GM12878 (cell line): ENCODE results near the gene KBTBD4. TPM values are rescaled to one million over a fixed set of nuclear protein-coding genes. Genes with fewer than 3 reads are reported as not detected.

Experiments
- ATAC-seq: fragments of 200-7000 bp; cut with Tn5 transposase; 3 replicates; pipeline ENCODE4 v1.9.1; 2020; ENCODE audit warnings: mild to moderate bottlenecking, moderate library complexity
- BruUV-seq: library from RNA; stranded (reverse); fragments of 400-500 nt; replicated peaks from 2 replicates; lab custom pipeline; 2021; lab: Mats Ljungman, UMichigan
- CTCF ChIA-PET: fragments of 300-600 bp; sonication (Branson Sonifier 250); formaldehyde crosslinking; extraction: SDS; loops from one replicate; lab custom pipeline; 2021; ENCODE audit warnings: inconsistent platforms; lab: Yijun Ruan, JAX
- POLR2A ChIA-PET: fragments of 350-600 bp; formaldehyde crosslinking; extraction: SDS; loops from one replicate; lab custom pipeline; 2021; ENCODE audit warnings: inconsistent platforms; lab: Charles Lee
- RAD21 ChIA-PET: fragments of 300-600 bp; sonication (Branson Sonifier 250); formaldehyde crosslinking; loops from one replicate; lab custom pipeline; 2023; ENCODE audit warnings: antibody characterized with exemption; ENCODE audit not compliant: unreplicated experiment; lab: Charles Lee
- SMC1A ChIA-PET: fragments of 300-600 bp; sonication (Branson Sonifier 250); formaldehyde crosslinking; loops from one replicate; lab custom pipeline; 2023; ENCODE audit not compliant: unreplicated experiment, uncharacterized antibody; lab: Charles Lee
- DNase-seq: peaks from one replicate; pipeline ENCODE4 v3.0.0-alpha.2; 2011; ENCODE audit warnings: low read depth, low spot score
- FAIRE-seq: peaks from 3 replicates; lab custom pipeline; 2011; peaks lifted over from hg19 to GRCh38; lab: Jason Lieb, UNC
- H2AFZ ChIP-seq: 2 replicates; pipeline ENCODE4 v1.6.0; 2011; ENCODE audit warnings: low read depth, low read length, control low read depth; ENCODE audit not compliant: control insufficient read depth
- H3K27ac ChIP-seq: 2 replicates; pipeline ENCODE4 v1.5.1; 2011; ENCODE audit warnings: control low read depth; ENCODE audit not compliant: control insufficient read depth, insufficient read depth
- H3K27me3 ChIP-seq, 2 experiments: replicated peaks in 1 of 2; 2 replicates each; pipeline versions ENCODE4 v1.6.0 to v1.6.1; 2011; ENCODE audit warnings: low read length in 1 of 2; ENCODE audit not compliant: control insufficient read depth in 2 of 2, insufficient read depth in 2 of 2
- H3K36me3 ChIP-seq, 2 experiments: 2 replicates each; pipeline ENCODE4 v1.5.1; 2011; ENCODE audit warnings: low read length in 1 of 2; ENCODE audit not compliant: control insufficient read depth in 2 of 2, insufficient read depth in 2 of 2
- H3K4me1 ChIP-seq: 2 replicates; pipeline ENCODE4 v1.6.1; 2011; ENCODE audit warnings: mild to moderate bottlenecking, low read length, moderate library complexity, mixed read lengths; ENCODE audit not compliant: control insufficient read depth, insufficient read depth
- H3K4me2 ChIP-seq: 2 replicates; pipeline ENCODE4 v1.6.0; 2011; ENCODE audit warnings: control low read depth; ENCODE audit not compliant: control insufficient read depth, insufficient read depth
- H3K4me3 ChIP-seq: fragments of 200-600 bp; sonication (generic); 2 replicates; pipeline ENCODE4 v1.5.1; 2016
- H3K79me2 ChIP-seq: 2 replicates; pipeline ENCODE4 v1.6.0; 2011; ENCODE audit warnings: low read length; ENCODE audit not compliant: control insufficient read depth, insufficient read depth
- H3K9ac ChIP-seq: 2 replicates; pipeline ENCODE4 v1.8.0; 2011; ENCODE audit warnings: low read length, control low read depth, mixed read lengths; ENCODE audit not compliant: control insufficient read depth, insufficient read depth
- H3K9me3 ChIP-seq: replicated peaks from 3 replicates; pipeline ENCODE4 v1.5.1; 2011; ENCODE audit warnings: mild to moderate bottlenecking, low read length; ENCODE audit not compliant: control insufficient read depth, insufficient read depth
- H4K20me1 ChIP-seq: 2 replicates; pipeline ENCODE4 v1.6.0; 2011; ENCODE audit not compliant: control insufficient read depth, insufficient read depth
- BRCA1 ChIP-seq: IDR thresholded peaks from 2 replicates; pipeline ENCODE4 v1.6.1; 2011; ENCODE audit warnings: low read depth, low read length, improper control_type of control experiment
- DPF2 ChIP-seq: fragments of 450-650 bp; IDR thresholded peaks from 2 replicates; pipeline ENCODE4 v1.6.1; 2017; ENCODE audit warnings: mild to moderate bottlenecking
- E2F4 ChIP-seq: IDR thresholded peaks from 2 replicates; pipeline ENCODE4 v1.6.1; 2012; ENCODE audit warnings: low read depth, low read length, improper control_type of control experiment
- FOXK2 ChIP-seq: fragments of 450-650 bp; IDR thresholded peaks from 2 replicates; pipeline ENCODE4 v1.6.1; 2017; ENCODE audit warnings: mild to moderate bottlenecking, moderate library complexity
- GATAD2B ChIP-seq: fragments of 450-650 bp; conservative IDR thresholded peaks from 2 replicates; pipeline ENCODE4 v1.6.1; 2017; ENCODE audit warnings: low read depth, mild to moderate bottlenecking, moderate library complexity
- HDAC2 ChIP-seq: fragments of 200-600 bp; sonication (generic); IDR thresholded peaks from 2 replicates; pipeline ENCODE4 v1.6.1; 2017
- MYB ChIP-seq: fragments of 150-350 bp; IDR thresholded peaks from 2 replicates; pipeline ENCODE4 v1.6.1; 2014; ENCODE audit warnings: mild to moderate bottlenecking, low read depth, low read length, borderline replicate concordance
- NFYB ChIP-seq: IDR thresholded peaks from 2 replicates; pipeline ENCODE4 v1.6.1; 2011; ENCODE audit warnings: low read depth, mild to moderate bottlenecking, low read length, improper control_type of control experiment, moderate library complexity; ENCODE audit not compliant: insufficient read depth
- POLR2AphosphoS2 ChIP-seq: IDR thresholded peaks from 2 replicates; pipeline ENCODE4 v1.6.1; 2011; ENCODE audit warnings: low read depth, mild to moderate bottlenecking, low read length, improper control_type of control experiment, moderate library complexity
- RCOR1 ChIP-seq: conservative IDR thresholded peaks from 2 replicates; pipeline ENCODE4 v1.6.1; 2012; ENCODE audit warnings: low read depth, low read length, improper control_type of control experiment
- SMAD1 ChIP-seq: fragments of 450-650 bp; IDR thresholded peaks from 2 replicates; pipeline ENCODE4 v1.6.1; 2018; ENCODE audit warnings: mild to moderate bottlenecking, low read depth; ENCODE audit not compliant: partially characterized antibody
- SUPT20H ChIP-seq: IDR thresholded peaks from 2 replicates; pipeline ENCODE4 v1.6.1; 2011; ENCODE audit warnings: low read depth, mild to moderate bottlenecking, low read length, moderate library complexity, borderline replicate concordance; ENCODE audit not compliant: control insufficient read depth
- YY1 ChIP-seq: IDR thresholded peaks from 2 replicates; pipeline ENCODE4 v1.6.1; 2011; ENCODE audit warnings: low read depth, mild to moderate bottlenecking, low read length
- ZSCAN29 ChIP-seq: fragments of 450-650 bp; IDR thresholded peaks from 2 replicates; pipeline ENCODE4 v1.6.1; 2017; ENCODE audit warnings: mild to moderate bottlenecking, moderate library complexity
- WGBS: methylation state at CpG from one replicate; pipeline ENCODE4 v1.1.6; 2016; ENCODE audit warnings: low lambda C conversion rate; ENCODE audit not compliant: insufficient replicate concordance, insufficient coverage; ENCODE audit errors: missing lambda C conversion rate; 5-methylcytosine and 5-hydroxymethylcytosine counted together
- in situ Hi-C: fragments of 300-500 bp; cut with MboI; formaldehyde crosslinking; loops from 9 replicates; pipeline ENCODE4 v1.14.3; 2018; ENCODE audit warnings: mixed read lengths
- intact Hi-C: fragments of 100-400 bp; cut with micrococcal nuclease; formaldehyde crosslinking; loops from one replicate; pipeline ENCODE4 v1.14.2; 2022; ENCODE audit not compliant: unreplicated experiment
- polyA plus RNA-seq, 11 experiments: library from polyadenylated mRNA; depleted of rRNA in 4 of 11; unstranded in 6 of 11; stranded (reverse) in 5 of 11; fragments of >200 nt; fragmentation: Nextera tagmentation in 4 of 11; fragmentation: Illumina TruSeq in 1 of 11; extraction: Ambion mirVana in 4 of 11; extraction: Trizol in 1 of 11; gene quantifications; 1 replicate in 1 of 11; 2 replicates in 10 of 11; pipeline versions ENCODE4 v1.2.1 to v1.2.3, GENCODE V29; 2011 to 2016; ENCODE audit warnings: inconsistent platforms in 2 of 11, missing spikeins in 2 of 11, low read depth in 1 of 11
- total RNA-seq, 4 experiments: library from RNA; depleted of rRNA in 3 of 4; stranded (reverse); fragments of >200 nt in 3 of 4; fragmentation: Illumina TruSeq in 1 of 4; extraction: Trizol in 1 of 4; gene quantifications; 2 replicates each; pipeline versions ENCODE4 v1.2.1 to v1.2.3, GENCODE V29; 2013 to 2021
- TF ChIP-seq, protein P1 (sequence below): fragments of 450-650 bp; conservative IDR thresholded peaks from 2 replicates; pipeline ENCODE4 v1.6.1; 2017; ENCODE audit warnings: mild to moderate bottlenecking, moderate library complexity
- TF ChIP-seq, protein P2 (sequence below): fragments of 450-650 bp; IDR thresholded peaks from 2 replicates; pipeline ENCODE4 v1.6.1; 2017; ENCODE audit warnings: mild to moderate bottlenecking, moderate library complexity

Gene KBTBD4
- total and polyA plus RNA-seq, 10 of the 15 experiments (the other 5 are each of a cell fraction or from before 2014, with no cell fraction given), result 18.4 to 46.4 (median 25.7) TPM

GRCh38 chr11:47583844-47584243 lies 5.1 kb upstream of the KBTBD4 start (continued):
- TF ChIP-seq, protein P1, sequence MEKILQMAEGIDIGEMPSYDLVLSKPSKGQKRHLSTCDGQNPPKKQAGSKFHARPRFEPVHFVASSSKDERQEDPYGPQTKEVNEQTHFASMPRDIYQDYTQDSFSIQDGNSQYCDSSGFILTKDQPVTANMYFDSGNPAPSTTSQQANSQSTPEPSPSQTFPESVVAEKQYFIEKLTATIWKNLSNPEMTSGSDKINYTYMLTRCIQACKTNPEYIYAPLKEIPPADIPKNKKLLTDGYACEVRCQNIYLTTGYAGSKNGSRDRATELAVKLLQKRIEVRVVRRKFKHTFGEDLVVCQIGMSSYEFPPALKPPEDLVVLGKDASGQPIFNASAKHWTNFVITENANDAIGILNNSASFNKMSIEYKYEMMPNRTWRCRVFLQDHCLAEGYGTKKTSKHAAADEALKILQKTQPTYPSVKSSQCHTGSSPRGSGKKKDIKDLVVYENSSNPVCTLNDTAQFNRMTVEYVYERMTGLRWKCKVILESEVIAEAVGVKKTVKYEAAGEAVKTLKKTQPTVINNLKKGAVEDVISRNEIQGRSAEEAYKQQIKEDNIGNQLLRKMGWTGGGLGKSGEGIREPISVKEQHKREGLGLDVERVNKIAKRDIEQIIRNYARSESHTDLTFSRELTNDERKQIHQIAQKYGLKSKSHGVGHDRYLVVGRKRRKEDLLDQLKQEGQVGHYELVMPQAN, result no peak
- no peak for TF ChIP-seq YY1
- no peak for TF ChIP-seq GATAD2B
- no peak for TF ChIP-seq RCOR1
- no peak for TF ChIP-seq POLR2AphosphoS2
- no peak for TF ChIP-seq E2F4
- TF ChIP-seq SUPT20H, result no peak
- TF ChIP-seq, all 136 proteins: peak for 0

DNA sequence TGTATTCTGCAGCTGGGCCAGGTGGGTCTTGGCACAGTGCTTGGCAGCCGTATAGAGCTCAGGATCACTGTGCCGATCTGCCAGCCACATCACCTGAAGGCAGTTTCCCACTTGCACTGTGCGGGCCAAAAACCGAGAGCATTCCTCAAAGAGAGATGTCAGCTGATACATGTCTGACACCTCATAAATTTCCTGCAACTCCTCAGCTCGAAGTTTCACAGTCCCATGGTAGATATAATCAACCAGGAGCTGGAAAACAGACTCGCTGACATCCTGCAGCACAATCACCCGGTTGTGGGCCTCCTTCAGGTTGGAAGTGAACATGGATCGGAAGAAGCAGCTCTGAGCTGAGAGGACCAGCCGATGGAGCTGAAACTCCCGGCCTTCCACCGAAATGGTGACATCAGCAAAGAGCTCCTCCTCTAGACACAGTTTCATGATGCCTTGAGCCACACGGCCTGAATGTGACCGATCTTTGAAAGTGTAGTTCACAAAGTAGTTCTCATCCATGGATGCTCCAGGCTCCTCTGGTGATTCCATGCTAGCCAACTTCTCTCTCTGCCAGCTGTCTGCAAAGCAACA lies 1.2 kb downstream of the KBTBD4 start:
- Histone ChIP-seq H3K27ac (no peak overlapping the region), H3K4me3 (peak overlapping the region; percentile 90), H3K9me3 (no peaks in the 10 kb centered on the region), H3K27me3 (no peaks in the 10 kb centered on the region), H4K20me1 (0 out of 2 replicates have a peak, but pooled peaks cover under 1% of the 10 kb centered on the region), H3K79me2 (peaks cover 36% of the 10 kb centered on the region), H3K36me3 (peaks cover 10 to 31% of the 10 kb centered on the region in 2 experiments), H3K4me1 (peaks cover 12% of the 10 kb centered on the region), H3K9ac (peak overlapping the region; percentile 82), H2AFZ (no peak overlapping the region), H3K4me2 (peak overlapping the region; percentile 88)
- no TSS peak for BruUV-seq
- ChIA-PET RAD21 (interaction anchor here (0.9 to 2.6 kb wide), 4 partner anchors 11 to 270 kb away, joined by 3 to 5 read pairs (median 4); partner anchors contain the start of gene NUP160), CTCF (interaction anchor here (0.8 to 1.3 kb wide), 3 partner anchors 12 to 167 kb away, joined by 3 to 4 read pairs (median 3); partner anchors contain the start of gene PTPMT1), SMC1A (interaction anchor here (0.5 to 2.5 kb wide), 8 partner anchors 10 to 138 kb away, joined by 3 to 9 read pairs (median 4); partner anchors contain the start of genes AGBL2, CELF1 and PTPMT1), POLR2A (interaction anchor here (1.0 to 2.0 kb wide), 2 partner anchors 12 to 29 kb away, joined by 3 to 16 read pairs; partner anchors contain the start of gene PTPMT1)
- WGBS, result 77% methylated on average over 13 of the region's 13 CpGs
- ATAC-seq (no peak), FAIRE-seq (no peak), DNase-seq (no peak)
- intact Hi-C loops, result no loop called here
- in situ Hi-C loops, result no loop called here
- TF ChIP-seq FOXK2, result no peak
- TF ChIP-seq, protein P2, sequence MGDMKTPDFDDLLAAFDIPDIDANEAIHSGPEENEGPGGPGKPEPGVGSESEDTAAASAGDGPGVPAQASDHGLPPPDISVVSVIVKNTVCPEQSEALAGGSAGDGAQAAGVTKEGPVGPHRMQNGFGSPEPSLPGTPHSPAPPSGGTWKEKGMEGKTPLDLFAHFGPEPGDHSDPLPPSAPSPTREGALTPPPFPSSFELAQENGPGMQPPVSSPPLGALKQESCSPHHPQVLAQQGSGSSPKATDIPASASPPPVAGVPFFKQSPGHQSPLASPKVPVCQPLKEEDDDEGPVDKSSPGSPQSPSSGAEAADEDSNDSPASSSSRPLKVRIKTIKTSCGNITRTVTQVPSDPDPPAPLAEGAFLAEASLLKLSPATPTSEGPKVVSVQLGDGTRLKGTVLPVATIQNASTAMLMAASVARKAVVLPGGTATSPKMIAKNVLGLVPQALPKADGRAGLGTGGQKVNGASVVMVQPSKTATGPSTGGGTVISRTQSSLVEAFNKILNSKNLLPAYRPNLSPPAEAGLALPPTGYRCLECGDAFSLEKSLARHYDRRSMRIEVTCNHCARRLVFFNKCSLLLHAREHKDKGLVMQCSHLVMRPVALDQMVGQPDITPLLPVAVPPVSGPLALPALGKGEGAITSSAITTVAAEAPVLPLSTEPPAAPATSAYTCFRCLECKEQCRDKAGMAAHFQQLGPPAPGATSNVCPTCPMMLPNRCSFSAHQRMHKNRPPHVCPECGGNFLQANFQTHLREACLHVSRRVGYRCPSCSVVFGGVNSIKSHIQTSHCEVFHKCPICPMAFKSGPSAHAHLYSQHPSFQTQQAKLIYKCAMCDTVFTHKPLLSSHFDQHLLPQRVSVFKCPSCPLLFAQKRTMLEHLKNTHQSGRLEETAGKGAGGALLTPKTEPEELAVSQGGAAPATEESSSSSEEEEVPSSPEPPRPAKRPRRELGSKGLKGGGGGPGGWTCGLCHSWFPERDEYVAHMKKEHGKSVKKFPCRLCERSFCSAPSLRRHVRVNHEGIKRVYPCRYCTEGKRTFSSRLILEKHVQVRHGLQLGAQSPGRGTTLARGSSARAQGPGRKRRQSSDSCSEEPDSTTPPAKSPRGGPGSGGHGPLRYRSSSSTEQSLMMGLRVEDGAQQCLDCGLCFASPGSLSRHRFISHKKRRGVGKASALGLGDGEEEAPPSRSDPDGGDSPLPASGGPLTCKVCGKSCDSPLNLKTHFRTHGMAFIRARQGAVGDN, result no peak
- TF ChIP-seq ZSCAN29, result no peak
- TF ChIP-seq MYB, result no peak
- TF ChIP-seq NFYB, result no peak
- TF ChIP-seq SMAD1, result no peak
- TF ChIP-seq DPF2, result no peak
- no peak for TF ChIP-seq HDAC2
- TF ChIP-seq BRCA1, result no peak
